Subcutaneous adipose tissue (tissue), 4 donors: Measurements from ENCODE around the gene ACTR1A. TPM values are rescaled to one million over a fixed set of nuclear protein-coding genes. Genes with fewer than 3 reads are reported as not detected.

ENCODE experiments used
- CTCF ChIP-seq: fragments of 450-650 bp; IDR thresholded peaks from one replicate; pipeline ENCODE4 v1.5.1; 2016; ENCODE audit warnings: low read depth, mild to moderate bottlenecking, control low read depth, antibody characterized with exemption, moderate library complexity
- total RNA-seq, 4 donors: library from RNA; depleted of rRNA; stranded (reverse); fragments of >200 nt; gene quantifications; one replicate each; pipeline ENCODE4 v1.1.0, GENCODE V29; 2016

ACTR1A gene
- total RNA-seq, 4 donors from 2014 or later = 86.0 to 147 (median 88.3) TPM

GRCh38 chr10:102476466-102477141, 25.9 kb downstream of the ACTR1A start:
- no peak for TF ChIP-seq CTCF

- no peak for TF ChIP-seq CTCF
These were observed 27.0 kb downstream of the ACTR1A start for GRCh38 chr10:102475451-102476040.

- no peak for TF ChIP-seq CTCF
These were observed 28.8 kb downstream of the ACTR1A start for GRCh38 chr10:102473445-102474331.

GRCh38 chr10:102470579-102471546, 31.6 kb downstream of the ACTR1A start:
- TF ChIP-seq CTCF = no peak

GRCh38 chr10:102468683-102469082, 33.8 kb downstream of the ACTR1A start:
- TF ChIP-seq CTCF = no peak

- TF ChIP-seq CTCF = no peak
These were observed 34.5 kb downstream of the ACTR1A start for GRCh38 chr10:102467971-102468438.
